Putamen (tissue), 1 donor: ENCODE results near the gene MAML3.

Experiments
- DNase-seq: peaks from one replicate; pipeline ENCODE4 v3.0.0-alpha.2; 2016; ENCODE audit warnings: low spot score

The MAML3 gene

DNA sequence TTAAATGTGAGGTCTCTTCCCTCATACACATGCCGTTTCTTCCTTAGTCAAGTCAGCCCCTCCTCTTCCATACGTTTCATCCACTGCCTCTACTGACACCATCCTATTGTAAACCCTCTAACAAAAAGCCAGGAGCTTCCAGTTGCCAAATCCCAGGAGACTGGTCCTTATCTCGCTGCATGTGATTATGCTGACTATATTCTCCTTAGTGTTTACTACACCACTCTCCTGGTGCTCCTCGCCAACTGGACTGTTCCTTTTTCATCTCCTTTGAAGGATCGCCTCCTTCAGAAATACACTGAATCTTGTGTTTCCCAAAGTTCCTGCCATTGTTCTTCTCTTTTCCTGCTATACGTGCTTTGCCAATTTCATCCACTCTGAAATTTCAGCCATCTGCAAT is 27.7 kb downstream of the MAML3 start:
- DNase-seq = no peak

GRCh38 chr4:140125374-140125773 is 28.6 kb downstream of the MAML3 start:
- no peak for DNase-seq

GRCh38 chr4:140123666-140124377 is 30.2 kb downstream of the MAML3 start:
- no peak for DNase-seq

- DNase-seq = no peak
These were observed 31.1 kb downstream of the MAML3 start for GRCh38 chr4:140122891-140123290.

DNA sequence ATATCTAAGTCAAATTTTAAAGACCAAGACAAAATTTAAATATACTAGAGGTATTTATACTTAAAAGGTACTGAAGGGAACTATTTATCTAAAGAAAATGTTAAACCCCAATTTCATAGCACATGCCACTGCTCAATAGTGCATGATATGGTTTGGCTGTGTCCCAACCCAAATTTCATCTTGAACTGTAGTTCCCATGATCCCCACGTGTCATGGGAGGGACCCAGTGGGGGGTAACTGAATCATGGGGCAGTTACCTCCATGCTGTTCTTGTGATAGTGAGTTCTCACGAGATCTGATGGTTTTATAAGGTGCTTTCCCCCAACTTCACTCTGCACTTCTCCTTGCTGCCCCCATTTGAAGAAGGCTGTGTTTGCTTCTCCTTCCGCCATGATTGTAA is 32.3 kb downstream of the MAML3 start:
- DNase-seq = no peak

- no peak for DNase-seq
These were observed 34.9 kb downstream of the MAML3 start for GRCh38 chr4:140118931-140119640.

DNA sequence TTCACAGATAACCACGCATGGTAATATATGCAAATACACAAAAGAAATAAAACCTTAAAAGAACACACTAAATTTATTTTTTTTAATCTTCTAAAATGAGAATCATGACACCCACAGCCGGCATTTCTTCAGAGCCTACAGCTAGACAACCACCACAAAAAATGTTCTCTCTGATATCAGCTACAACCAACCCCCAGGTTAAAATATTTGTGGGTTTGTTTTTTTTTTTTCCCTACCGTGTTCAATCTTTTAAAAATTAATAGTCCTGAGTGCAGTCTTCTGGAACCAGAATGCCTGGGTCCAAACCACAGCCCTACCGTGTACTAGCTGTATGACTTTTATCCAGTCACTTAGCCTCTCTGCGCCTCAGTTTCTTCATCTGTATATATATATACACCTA is 36.0 kb downstream of the MAML3 start:
- no peak for DNase-seq

- no peak for DNase-seq
These were observed 37.4 kb downstream of the MAML3 start for GRCh38 chr4:140116442-140117104.

DNA sequence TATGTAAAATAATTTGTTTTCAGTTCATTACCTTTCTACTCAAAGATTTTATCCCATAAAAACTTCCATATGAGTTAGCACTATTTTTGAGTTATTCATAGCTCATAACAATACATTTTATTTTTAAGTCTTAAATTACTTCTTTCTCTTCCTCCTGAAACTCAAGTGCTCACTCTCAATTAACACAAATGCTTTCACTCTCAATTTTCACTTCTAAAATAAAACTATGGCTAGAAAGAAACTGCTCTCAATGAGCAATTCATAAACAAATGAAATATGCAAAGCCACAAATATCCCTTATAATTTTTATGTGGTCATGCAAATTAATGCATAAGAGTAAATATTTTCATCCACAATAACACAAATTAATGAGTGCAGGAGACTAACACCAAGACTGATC is 38.8 kb downstream of the MAML3 start:
- no peak for DNase-seq

DNA sequence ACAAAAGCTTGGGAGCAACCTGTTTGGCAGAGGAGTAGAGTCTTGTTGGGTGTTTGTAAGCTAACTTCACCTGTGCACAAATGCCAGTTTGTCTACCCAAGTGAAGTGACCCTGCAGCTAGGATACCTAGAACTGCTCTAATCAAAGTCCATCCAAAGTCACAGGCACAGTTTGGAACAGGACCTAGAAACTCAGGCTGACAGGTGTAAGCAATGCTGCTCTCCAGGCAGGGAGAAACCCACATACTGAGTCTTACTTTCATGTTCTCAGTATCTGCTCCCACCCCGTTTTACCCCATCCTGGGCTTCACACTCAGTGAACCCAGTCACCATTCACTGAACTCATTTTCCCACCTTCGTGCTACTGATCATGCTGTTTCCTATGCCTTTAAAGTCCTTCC is 40.3 kb downstream of the MAML3 start:
- DNase-seq = no peak

GRCh38 chr4:140112576-140112975 is 41.4 kb downstream of the MAML3 start:
- DNase-seq = no peak

- DNase-seq = no peak
These were observed 42.7 kb downstream of the MAML3 start for GRCh38 chr4:140111256-140111655.

DNA sequence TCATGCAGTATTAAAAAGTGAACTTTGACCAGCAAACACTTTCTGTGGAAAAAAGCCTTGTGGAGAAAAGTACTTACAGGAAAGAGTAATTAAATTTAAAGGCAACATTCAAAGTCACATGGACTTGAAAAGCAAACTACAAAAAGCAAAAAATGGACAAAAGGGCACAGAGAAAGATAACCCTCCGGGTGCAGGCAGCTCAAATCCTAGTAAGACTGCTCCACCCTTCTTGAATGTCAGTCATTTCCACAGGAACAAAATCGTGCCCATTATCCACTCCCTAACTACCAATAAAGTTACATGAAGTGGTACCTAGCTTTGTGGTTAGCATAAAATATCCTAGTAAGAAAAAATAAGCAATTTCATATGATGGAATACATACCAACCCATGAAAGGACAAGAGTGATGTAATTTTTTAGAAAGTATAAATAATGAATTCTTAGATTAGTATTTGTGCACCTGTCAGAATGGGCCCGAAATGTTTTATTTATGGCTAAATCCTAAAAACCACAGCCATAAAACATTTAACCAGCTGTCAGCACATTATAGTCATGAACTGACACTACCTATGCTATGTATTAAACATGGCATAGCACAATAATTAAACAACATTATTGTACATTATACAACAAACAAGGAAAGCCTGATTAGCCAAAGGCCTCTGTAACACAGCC is 43.3 kb downstream of the MAML3 start:
- no peak for DNase-seq

- DNase-seq = no peak
These were observed 44.2 kb downstream of the MAML3 start for GRCh38 chr4:140109737-140110136.

GRCh38 chr4:140109292-140109691 is 44.7 kb downstream of the MAML3 start:
- DNase-seq = no peak

- DNase-seq = no peak
These were observed 45.2 kb downstream of the MAML3 start for GRCh38 chr4:140108713-140109230.

DNA sequence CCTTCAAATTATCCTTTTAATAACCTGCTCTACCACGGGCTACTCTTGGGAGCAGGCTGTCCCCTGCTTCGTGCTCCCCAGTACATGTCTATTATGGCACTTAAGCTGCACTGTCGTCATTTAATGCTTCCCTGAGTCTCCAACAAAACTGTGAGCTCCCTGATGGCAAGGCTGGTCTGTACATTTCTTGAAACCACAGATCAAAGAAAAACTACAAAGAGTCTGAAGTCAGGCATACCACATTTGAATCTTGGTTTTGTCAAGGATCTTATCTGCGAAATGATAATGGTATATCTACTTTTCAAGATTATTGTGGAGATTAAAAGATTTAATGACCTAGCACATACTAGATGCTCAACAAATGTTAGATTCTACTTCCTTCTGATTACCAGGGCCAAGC is 45.7 kb downstream of the MAML3 start:
- no peak for DNase-seq

DNA sequence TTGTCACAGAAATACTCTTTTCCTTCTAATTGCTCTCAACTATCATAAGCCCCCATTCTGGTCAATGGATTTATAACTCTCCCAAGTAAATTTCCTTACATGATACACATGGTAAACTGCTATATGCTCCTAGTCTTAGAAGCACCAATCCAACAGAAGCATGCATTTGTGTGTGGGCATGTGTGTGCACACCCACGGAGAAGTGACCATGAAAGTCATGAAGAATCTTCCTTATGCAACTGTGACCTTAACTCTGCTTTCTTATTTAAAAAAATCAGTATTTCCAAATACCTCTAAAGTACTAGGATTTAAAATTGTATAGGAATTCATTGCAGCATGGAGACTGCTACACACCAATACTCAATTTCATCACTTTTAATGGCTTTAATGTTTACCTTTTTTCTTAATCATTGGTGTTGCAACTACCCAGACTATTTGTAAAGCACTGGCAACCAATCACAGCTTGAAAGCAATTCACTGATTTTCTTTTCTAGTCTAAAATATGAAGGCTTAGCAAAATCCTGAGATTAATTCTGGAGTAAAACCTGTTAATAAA is 47.6 kb downstream of the MAML3 start:
- no peak for DNase-seq

- DNase-seq = no peak
These were observed 48.5 kb downstream of the MAML3 start for GRCh38 chr4:140105436-140105835.

GRCh38 chr4:140103676-140104075 is 50.3 kb downstream of the MAML3 start:
- DNase-seq = no peak

- no peak for DNase-seq
These were observed 51.6 kb downstream of the MAML3 start for GRCh38 chr4:140102421-140102820.

GRCh38 chr4:140100771-140101170 is 53.2 kb downstream of the MAML3 start:
- no peak for DNase-seq
